Progenitor cell of endocrine pancreas (in vitro differentiated cells): Measurements from ENCODE around the gene SPEG. TPM values are rescaled to one million over a fixed set of nuclear protein-coding genes. Genes with fewer than 3 reads are reported as not detected.

Experiments used
- DNase-seq: peaks from one replicate; pipeline ENCODE4 v3.0.0; 2021; ENCODE audit warnings: low spot score; ENCODE audit not compliant: unreplicated experiment
- H3K27ac Mint-ChIP-seq: 2 replicates; pipeline ENCODE4 v1.8.0; 2021; ENCODE audit warnings: mild to moderate bottlenecking, moderate library complexity, mixed read lengths
- H3K27me3 Mint-ChIP-seq: 2 replicates; pipeline ENCODE4 v1.8.0; 2021; ENCODE audit warnings: mixed read lengths
- H3K36me3 Mint-ChIP-seq: 2 replicates; pipeline ENCODE4 v1.8.0; 2022; ENCODE audit warnings: mixed read lengths; ENCODE audit not compliant: insufficient read depth
- H3K4me1 Mint-ChIP-seq: 2 replicates; pipeline ENCODE4 v1.8.0; 2021; ENCODE audit warnings: low read depth, mixed read lengths
- H3K4me3 Mint-ChIP-seq: 2 replicates; pipeline ENCODE4 v1.8.0; 2021; ENCODE audit warnings: low read depth, mild to moderate bottlenecking, moderate library complexity, mixed read lengths
- H3K9me3 Mint-ChIP-seq: 2 replicates; pipeline ENCODE4 v1.8.0; 2021; ENCODE audit warnings: low read depth, mixed read lengths
- total RNA-seq: library from RNA; stranded (reverse); gene quantifications from 2 replicates; pipeline ENCODE4 v1.2.1, GENCODE V29; 2021
- TF ChIP-seq, protein P1 (sequence below): fragments of 200-600 bp; sonication (generic); IDR thresholded peaks from one replicate; pipeline ENCODE4 v1.5.0; 2021; ENCODE audit warnings: antibody characterized with exemption, mild to moderate bottlenecking; ENCODE audit not compliant: unreplicated experiment

The SPEG gene
- total RNA-seq, 1 donor from 2014 or later, result 15.1 TPM

DNA sequence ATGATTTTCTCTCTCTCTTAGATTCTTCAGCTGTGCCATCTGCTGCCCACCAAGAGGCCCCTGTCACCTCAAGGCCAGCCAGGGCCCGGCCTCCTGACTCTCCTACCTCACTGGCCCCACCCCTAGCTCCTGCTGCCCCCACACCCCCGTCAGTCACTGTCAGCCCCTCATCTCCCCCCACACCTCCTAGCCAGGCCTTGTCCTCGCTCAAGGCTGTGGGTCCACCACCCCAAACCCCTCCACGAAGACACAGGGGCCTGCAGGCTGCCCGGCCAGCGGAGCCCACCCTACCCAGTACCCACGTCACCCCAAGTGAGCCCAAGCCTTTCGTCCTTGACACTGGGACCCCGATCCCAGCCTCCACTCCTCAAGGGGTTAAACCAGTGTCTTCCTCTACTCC, 54.7 kb downstream of the SPEG start:
- Mint-ChIP-seq H3K4me3 (no peak overlapping the region), H3K36me3 (no peaks in the 10 kb centered on the region), H3K27me3 (peaks cover 65% of the 10 kb centered on the region), H3K27ac (no peak overlapping the region), H3K9me3 (no peaks in the 10 kb centered on the region), H3K4me1 (no peaks in the 10 kb centered on the region)
- no peak for DNase-seq
- TF ChIP-seq, protein P1, sequence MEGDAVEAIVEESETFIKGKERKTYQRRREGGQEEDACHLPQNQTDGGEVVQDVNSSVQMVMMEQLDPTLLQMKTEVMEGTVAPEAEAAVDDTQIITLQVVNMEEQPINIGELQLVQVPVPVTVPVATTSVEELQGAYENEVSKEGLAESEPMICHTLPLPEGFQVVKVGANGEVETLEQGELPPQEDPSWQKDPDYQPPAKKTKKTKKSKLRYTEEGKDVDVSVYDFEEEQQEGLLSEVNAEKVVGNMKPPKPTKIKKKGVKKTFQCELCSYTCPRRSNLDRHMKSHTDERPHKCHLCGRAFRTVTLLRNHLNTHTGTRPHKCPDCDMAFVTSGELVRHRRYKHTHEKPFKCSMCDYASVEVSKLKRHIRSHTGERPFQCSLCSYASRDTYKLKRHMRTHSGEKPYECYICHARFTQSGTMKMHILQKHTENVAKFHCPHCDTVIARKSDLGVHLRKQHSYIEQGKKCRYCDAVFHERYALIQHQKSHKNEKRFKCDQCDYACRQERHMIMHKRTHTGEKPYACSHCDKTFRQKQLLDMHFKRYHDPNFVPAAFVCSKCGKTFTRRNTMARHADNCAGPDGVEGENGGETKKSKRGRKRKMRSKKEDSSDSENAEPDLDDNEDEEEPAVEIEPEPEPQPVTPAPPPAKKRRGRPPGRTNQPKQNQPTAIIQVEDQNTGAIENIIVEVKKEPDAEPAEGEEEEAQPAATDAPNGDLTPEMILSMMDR, result no peak

- Mint-ChIP-seq H3K4me1 (no peaks in the 10 kb centered on the region), H3K27ac (no peak overlapping the region), H3K4me3 (no peak overlapping the region), H3K27me3 (peaks cover 70% of the 10 kb centered on the region), H3K36me3 (no peaks in the 10 kb centered on the region), H3K9me3 (no peaks in the 10 kb centered on the region)
- TF ChIP-seq, protein P1, result no peak
- DNase-seq, result no peak
Measured at GRCh38 chr2:219490186-219490585, 55.5 kb downstream of the SPEG start.

GRCh38 chr2:219490600-219491130, 56.0 kb downstream of the SPEG start:
- DNase-seq, result no peak
- H3K4me3 Mint-ChIP-seq, result no peak overlapping the region
- no peaks in the 10 kb centered on the region for H3K4me1 Mint-ChIP-seq
- H3K27me3 Mint-ChIP-seq, result peaks cover 70% of the 10 kb centered on the region
- no peaks in the 10 kb centered on the region for H3K36me3 Mint-ChIP-seq
- H3K9me3 Mint-ChIP-seq, result no peaks in the 10 kb centered on the region
- TF ChIP-seq, protein P1, result no peak
- no peak overlapping the region for H3K27ac Mint-ChIP-seq

DNA sequence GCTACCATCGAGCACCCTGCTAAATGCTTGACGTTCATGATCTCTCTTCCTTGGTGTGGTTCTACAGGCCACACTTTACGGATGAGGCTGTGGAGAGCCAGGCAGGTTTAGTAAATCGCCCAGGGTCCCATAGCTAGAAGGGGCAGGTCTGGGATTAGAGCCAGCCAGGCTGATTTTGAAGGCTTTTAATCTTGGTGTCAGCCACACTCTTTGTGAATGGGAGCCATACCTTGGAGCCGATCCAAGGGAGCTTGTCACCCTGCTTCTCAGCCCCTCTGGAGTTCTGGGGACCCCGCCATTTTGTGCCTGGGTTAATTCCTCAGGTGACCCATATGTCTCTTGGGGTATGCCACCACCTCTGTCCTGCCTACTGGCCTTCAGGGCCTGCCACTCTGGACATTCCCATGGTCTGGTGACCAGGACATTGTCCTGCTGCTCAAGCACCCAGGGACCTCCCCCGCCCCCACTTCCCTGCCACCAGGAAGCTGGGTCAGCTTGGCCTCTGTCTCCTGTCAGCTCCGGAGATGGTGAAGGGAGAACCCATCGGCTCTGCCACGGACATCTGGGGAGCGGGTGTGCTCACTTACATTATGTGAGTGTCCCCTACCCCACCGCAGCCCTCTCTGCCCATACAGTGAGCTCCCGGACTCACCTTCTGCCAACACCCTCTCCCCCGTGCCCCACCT, 56.8 kb downstream of the SPEG start:
- Mint-ChIP-seq H3K4me1 (no peaks in the 10 kb centered on the region), H3K36me3 (no peaks in the 10 kb centered on the region), H3K27ac (no peak overlapping the region), H3K27me3 (peaks cover 71% of the 10 kb centered on the region), H3K9me3 (no peaks in the 10 kb centered on the region), H3K4me3 (no peak overlapping the region)
- DNase-seq, result no peak
- TF ChIP-seq, protein P1, result no peak

DNA sequence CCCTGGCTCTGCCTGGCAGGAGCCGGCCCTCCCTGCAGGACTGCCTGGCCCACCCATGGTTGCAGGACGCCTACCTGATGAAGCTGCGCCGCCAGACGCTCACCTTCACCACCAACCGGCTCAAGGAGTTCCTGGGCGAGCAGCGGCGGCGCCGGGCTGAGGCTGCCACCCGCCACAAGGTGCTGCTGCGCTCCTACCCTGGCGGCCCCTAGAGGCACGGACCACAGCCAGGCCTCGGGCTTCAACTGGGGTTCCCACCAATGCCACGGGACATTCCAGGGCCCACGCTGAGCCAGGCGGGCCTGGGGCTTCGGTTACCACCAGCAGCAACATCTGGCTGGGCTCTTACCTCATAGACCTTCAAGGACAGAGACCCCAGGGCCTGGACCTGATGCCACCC, 57.9 kb downstream of the SPEG start:
- Mint-ChIP-seq H3K9me3 (no peaks in the 10 kb centered on the region), H3K27me3 (peaks cover 70% of the 10 kb centered on the region), H3K36me3 (no peaks in the 10 kb centered on the region), H3K4me3 (no peak overlapping the region), H3K4me1 (no peaks in the 10 kb centered on the region), H3K27ac (no peak overlapping the region)
- TF ChIP-seq, protein P1, result peak; percentile 47
- DNase-seq, result no peak
